Lower leg skin (tissue), 3 donors: ENCODE measurements around the gene TMEM269.

Source experiments
- CTCF ChIP-seq, 3 donors: fragments of 450-650 bp; IDR thresholded peaks; one replicate each; pipeline ENCODE4 v1.5.1; 2016; ENCODE audit warnings: antibody characterized with exemption in 3 of 3, mild to moderate bottlenecking in 3 of 3, moderate library complexity in 2 of 3
- POLR2A ChIP-seq, 2 donors: fragments of 450-650 bp; IDR thresholded peaks; one replicate each; pipeline ENCODE4 v1.6.1; 2016 to 2017; ENCODE audit warnings: antibody characterized with exemption in 2 of 2, mild to moderate bottlenecking in 1 of 2, moderate library complexity in 1 of 2

GRCh38 chr1:42759114-42759513 is 25.7 kb upstream of the TMEM269 start:
- TF ChIP-seq CTCF (IDR thresholded peaks at IDR 0.05) (no peak), POLR2A (IDR thresholded peaks at IDR 0.05) (no peak)
